OCI-M1 (cell line): ENCODE measurements around the gene PCARE.
A peak's percentile ranks its signal among the peaks of the same experiment; 100 is the strongest.
"Not testable (repeated sequence)": the region's sequence is repeated elsewhere in the genome, so short reads cannot be mapped to it uniquely, and the experiment has no call there.

Experiments used
- DNase-seq: peaks from one replicate; lab custom pipeline; 2025; lab: John Stamatoyannopoulos, UW

The PCARE gene

DNA sequence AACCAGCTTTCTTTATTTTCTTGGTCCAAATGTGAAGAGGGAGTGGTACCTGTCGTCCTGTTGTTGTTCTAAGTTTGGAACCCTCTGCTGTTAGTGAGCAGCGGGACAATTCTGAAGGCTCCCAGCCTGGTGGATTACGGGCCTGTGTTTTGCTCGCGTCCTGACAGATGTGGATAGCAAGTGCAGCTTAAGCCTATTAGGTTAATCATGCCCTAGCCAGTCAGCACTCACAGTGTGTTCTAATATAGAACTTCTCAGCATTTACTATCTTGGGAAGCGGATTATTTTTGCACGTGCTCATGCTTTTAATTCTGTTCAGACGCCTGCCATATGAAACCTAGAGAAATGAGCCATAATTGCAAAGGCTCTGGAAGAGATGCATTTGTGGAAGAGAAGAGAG lies at the start of gene PCARE:
TSS of gene PCARE (minus strand) at position 113 of the 400 bp plus-strand sequence. CDS start 262 bp downstream, outside the sequence.
- DNase-seq = no peak

DNA sequence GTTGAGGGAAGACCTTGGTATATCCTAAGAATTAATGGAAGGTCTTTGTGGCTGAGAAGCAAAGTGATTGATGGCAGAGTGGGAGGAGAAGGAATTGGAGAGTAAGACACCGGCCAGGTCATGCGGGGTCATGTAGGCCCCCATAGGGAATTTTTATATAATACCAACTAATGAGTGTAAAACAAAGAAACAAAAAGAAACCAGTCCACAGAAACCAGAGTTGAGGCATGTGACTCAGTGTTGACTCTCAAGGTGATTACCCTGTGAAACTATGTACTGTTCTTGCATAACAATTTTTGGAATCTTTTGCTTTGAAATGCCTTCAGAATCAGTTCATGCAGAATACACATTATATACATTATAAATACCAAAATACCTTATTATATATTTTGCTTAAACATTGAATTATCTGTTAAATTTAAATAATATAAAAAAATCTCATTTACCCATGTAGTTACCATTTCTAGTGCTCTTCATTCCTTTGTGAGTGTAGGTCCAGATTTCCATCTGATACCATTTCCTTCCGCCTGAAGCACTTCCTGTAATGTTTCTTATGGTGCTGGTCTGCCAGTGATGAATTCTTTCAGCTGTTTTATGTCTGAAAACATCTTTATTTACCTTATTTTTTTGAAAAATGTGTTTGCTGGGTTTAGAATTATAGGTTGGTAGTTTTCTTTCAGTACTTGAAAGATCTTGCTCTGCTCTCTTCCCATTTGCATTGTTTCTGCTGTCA lies 49.5 kb upstream of the PCARE start:
- DNase-seq = no peak

DNA sequence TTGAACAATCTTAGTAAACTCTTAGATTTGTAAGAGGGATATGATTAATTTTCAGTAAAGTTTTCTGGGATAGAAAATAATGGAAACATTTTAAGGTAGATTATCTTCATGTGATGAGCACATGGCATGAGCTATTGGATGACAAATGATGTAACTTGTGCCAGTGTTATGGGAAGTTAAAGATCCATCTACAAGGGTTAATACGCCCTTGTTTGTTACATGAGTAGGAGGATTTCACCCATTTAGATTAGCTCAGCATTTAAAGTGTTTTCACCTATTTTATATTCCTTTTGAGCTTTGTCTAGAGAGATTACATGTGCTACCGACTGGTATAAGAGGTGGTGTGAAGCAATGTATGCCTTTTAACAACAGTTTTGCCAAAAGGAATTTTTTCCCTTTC lies 46.5 kb upstream of the PCARE start:
- DNase-seq = no peak

DNA sequence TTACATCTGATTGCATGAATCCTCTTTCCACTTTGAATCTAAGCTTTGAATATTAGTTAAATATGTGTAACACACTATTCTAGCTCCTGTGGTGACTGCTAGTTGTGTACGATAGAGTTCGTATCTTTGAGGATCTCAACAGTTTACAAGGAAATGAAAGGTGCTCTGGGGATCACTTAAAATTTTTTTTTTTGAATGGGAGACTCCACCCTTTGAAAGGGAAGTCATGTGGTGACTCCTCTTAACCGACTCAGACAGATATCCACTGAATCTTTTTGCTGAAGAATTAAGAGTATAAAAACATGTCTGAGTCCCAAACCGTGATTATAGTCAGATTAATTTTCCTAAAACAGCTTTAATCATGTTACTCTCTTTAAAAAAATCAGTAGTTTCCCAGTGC lies 44.9 kb upstream of the PCARE start:
- DNase-seq = peak; percentile 12

DNA sequence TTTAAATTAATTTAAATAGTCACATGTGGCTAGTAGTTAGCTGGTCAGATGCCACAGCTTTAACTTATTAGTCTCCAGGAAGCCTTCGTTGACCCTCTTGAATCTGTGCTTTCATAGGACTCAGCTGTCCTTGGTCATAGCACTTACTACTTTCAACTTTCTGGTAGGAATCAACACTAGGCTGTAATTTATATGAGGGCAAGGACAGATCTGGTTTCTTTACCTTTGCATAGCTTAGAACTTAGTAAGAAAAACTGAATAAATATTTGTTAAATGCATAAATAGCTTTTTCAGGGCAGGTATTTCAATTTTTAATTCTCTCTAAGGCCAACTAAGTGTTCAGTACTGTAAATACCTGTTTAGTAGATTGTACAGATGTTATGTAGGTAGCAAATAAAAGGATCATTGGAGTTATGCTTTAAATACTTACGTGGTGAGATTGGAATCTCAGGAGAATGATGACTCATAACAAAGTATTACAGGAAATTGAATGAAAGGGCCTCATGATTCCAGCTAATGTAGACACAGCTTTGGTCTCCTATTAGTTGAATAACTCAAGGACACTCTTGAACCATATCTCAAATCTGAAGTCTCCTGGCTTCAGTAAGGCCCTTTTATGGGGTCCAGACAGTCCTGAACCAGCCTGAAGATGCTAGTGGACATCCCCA lies 43.4 kb upstream of the PCARE start:
- peak; percentile 18 for DNase-seq

DNA sequence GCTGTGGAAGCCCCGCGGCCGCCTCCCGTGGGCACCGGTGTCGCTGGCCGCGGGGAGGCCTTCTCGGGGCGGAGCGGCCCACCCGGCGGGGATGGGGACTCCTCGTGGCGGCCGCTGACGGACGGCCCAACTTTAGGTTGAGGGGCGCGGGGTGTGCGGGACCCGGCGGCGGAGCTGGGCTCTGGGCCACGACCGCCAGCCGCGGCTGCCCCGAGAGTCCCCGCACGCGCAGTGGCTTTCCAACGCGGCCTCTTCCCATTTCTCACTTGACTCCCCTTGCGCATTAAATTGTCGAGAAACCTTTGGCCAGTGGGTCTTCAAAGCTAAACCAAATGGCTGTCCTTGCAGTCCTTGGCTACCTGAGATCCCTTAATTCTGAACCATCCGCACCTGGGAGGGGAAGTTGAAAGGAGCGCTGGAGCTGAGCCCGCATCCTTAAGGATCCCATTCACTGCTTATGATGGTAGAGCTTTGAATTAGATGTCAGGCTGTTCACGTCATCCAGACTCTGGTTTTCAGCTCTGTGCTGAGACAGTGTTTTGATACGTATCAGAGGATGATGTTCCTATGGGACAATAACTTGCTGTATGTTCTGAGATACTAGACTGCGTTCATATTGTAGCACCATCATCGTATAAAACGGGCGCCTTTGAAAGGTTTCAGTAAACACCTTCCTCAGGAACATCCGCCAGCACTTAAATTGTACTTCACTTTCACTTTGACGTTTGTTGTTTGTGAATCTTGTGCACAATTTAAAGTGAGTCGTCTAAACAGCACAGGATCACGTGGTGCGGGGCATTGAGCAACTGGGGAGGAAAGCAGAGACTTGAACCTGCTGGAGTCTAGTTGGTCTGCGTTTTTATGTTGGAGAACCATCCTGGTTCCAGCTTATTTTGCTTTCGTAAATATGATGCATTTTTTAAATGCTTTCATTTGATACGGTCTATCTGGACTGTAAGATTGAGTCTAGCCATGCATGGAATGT lies 41.8 kb upstream of the PCARE start:
- DNase-seq = peak; percentile 15

DNA sequence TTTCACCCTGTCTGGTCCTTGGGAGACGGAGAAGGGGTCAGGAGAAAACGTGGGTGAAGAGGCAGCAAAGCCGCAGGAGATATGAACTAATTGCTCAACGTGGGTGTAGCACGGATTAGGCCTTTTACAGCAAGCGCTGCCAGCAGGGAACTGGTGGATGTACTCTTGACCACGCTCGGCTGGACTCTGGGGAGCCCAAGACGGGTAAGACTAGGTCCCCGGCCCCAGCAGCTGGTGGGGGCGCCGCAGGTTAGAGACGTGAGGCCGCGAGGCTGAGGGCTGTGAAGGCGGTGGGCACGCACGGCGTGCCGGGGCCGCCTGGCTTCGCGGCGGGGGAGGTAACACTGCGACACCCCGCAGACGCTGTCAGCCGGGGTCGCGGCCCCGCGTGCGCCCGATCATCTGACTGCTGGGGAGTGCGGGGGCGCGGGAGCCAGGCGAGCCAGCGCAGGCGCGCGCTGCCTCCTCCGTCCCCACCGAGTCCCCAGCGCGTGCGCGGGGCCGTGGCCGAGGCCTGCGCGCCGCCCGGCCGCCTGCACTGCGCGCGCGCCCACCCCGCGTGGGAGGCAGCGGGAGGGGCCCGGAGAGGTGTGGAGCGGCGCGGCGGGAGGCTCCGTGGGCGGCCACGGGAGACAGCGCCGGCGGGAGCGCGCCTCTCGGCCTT lies 40.8 kb upstream of the PCARE start, which contains the start of gene CLIP4:
TSS of gene CLIP4 (plus strand) at position 470 of the 664 bp plus-strand sequence. CDS start 5,974 bp downstream, outside the sequence.
- no peak for DNase-seq

DNA sequence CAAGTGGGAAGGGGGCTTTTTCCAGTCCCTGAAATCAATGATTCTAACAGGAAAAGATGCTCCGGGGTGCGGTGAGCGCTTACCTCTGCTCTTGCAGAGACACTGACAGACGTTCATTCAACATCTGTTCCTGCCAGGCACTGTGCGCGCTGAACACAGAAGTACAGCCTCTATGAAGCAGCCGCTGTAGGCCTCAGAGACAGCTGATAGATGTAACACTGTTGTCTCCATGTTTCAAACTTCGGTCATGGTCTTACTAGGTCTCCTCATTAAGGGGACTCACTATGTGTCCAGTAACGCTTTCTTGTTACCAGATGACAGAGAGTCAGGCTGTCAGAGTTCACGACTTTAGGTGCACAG lies 40.2 kb upstream of the PCARE start:
- no peak for DNase-seq

DNA sequence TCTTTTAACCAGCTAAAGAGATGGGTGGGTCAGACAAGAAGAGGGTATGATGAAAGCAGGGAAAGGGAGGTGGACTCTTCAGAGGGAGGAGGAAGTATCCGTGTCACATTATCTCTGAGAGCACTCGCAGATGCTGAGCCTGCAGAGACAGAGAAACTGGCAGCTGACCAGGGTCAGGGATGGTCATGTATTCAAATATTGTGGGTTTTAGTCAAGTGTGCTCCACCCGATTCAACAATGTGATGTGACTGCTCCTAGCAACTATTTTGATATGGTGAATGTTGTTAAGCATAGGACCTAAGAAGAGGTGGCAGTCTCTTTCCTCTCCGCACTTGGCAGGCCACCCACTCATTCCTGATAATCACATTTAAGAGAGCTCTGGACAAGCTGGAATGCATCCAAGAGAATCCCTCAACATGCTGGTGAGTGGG lies 39.6 kb upstream of the PCARE start:
- peak; percentile 93 for DNase-seq

DNA sequence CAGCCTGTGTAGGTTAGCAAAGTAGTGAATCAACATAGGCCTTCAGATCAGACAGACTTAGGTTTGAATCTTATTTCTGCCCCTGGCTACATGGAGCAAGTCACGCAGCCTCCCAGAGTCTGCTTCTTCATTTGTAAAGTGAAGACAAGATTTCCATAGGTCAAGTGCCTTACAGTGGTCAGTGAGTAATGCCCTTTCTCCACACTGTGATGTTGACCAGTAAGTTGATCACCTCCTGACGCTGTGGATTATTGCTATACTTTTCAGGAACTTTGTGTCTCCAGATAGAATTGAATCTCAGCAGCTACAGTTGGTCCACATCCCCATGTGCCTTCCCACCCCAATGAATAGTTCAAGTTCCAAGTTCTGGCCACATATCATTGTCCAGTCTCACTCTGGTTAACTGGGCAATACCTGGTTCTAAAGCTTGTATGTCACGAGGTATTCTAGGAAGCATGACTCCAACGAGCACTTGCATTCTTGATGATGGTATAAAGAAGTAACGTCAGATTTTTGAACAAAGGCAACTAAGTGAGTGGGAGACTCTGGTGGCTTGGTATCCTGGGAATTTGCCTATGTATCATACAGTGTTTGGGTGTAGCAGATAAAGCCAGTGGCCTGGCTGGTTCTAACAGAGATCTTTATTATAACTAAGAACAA lies 38.8 kb upstream of the PCARE start:
- DNase-seq = no peak

DNA sequence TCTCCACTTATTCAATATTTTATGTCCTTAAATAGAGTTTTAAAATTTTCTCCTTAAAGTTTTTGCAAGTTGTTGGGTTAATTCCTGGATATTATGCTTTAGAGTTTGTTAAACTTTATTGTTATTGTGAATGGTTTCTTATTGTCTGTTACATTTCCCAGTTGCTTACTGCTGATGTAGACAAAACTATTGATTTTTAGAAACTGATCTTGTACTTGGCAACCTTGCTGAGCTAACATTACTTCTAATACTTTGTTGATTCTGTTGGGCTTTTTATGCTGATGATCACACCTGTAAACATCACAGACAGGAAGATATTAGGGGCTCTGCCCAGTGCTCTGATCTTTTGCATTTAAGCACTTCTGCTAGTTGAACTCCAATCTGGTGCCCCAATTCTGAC lies 38.1 kb upstream of the PCARE start:
- no peak for DNase-seq

DNA sequence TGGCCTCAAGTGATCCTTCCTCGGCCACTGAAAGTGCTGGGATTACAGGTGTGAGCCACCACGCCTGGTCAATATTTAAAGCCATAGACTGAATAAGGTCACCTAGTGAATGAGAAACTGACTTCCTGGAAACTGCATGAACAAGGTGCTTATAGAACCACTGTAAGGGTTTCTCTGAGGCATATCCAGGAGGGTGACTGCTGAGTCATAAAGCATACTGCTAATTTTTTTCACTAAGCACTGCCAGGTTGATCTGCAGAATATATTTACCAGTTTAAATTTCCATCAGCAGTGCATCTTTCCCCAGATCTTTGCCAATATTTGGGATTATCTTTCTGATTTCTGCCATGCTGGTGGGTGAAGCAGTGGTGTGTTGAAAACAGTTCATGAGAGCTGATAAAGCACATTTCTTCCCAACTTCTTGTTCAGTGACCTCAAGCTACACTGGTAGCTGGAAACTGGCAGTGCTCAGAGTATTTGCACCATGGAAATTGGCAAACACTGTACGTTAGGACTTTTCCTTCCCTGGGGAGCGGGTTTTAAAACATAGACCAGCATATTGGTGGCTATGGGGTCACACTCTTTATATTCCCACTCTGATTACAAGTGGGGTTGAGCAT lies 36.7 kb upstream of the PCARE start:
- DNase-seq = no peak

DNA sequence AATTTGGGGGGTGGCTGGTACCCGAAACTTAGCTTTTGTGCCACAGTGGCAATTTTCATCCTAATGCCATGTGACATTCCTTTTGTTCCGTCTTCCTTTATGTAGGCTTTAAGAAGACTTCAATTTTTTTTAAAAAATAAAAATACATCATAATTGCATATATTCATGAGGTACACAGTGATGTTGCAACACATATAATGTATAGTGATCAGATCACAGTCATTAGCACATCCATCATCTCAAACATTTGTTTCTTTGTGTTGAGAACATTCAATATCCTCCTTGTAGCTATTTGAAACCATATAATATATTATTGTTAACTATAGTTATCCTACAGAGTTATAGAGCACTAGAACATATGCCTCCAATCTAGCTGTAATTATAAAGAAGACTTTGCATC lies 34.9 kb upstream of the PCARE start:
- no peak for DNase-seq

DNA sequence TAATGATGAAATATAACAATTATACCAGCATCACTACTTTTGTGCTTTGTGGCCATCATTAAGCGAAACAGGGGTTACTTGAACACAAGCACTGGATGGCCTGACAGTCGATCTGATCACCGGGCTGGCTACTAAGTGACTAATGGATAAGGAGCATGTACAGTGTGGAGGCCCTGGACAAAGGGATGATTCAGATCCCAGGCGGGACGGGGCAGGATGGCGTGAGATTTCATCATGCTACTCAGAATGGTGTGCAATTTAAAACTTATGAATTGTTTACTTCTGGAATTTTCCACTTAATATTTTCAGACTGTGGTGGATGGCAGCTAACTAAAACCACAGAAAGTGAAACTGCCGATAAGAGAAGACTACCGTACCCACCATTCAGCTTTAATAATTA lies 33.9 kb upstream of the PCARE start:
- peak; percentile 40 for DNase-seq

DNA sequence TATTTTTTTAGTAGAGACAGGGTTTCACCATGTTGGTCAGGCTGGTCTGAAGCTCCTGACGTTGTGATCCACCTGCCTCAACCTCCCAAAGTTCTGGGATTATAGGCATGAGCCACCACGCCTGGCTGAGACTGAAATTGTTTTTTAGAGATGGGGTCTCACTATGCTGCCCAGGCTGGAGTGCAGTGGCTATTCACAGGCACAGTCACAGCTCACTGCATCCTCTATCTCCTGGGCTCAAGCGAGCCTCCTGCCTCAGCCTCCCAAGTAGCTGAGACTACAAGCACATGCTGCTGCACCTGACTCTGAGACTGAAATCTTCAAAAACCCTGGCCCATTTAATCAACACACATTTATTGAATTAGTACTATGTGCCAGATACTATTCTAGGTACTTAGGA lies 33.2 kb upstream of the PCARE start:
- DNase-seq = not testable (repeated sequence)

DNA sequence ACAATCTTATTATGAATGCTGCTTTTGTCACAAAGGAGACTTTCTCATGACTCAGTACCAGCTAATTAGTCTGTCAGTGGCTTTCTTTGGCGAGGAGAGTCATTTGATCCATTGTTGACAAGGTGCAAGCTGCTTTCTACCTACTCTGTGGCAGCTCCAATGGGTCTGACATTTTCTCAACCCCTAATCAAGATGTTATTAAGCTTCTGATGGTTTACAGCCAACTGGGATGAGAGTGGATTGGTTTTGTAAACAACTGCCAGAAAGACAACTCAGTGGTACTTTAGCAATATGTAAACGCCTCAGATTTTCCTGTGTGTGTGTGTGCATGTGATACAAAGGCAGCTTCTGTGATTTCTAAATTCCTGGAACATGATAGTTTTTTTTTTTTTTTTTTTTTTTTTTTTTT lies 32.7 kb upstream of the PCARE start:
- no peak for DNase-seq

DNA sequence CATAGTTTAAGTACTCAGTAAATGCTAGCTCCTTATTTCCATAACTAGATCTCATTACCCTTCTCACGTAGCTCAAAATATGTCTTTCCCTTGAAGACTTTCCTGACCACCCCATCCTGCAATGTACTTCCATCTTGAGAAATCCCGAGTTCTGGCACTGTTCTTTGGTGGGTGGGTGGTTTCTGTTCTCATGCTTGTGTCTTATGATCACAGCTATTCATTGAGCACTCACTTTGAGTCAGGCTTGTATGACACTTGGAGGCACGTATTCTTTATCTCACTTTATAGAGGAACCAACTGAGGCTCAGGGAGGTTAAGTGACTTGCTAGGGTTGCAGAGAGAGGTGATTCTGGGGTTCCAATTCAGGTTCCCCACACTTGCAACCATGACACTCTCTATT lies 31.9 kb upstream of the PCARE start:
- DNase-seq = no peak

DNA sequence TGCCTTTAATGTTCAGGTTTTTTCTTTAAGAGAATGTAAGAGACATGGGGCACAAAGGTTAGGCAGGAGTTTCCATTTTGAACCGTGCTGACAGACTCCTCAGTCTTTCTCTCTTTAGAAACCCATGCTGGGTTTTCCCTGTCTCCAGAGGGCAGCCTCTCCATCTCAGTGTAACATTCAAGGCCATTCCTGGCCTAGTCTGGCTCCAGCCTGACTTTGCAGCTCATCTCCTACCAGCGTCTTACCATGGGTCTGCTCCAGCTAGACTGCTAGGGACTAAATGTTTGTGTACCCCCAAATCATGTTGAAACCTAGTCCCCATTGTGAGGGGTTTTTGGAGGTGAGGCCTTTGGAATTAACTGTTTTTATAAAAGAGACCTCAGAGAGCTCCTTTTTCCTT lies 31.1 kb upstream of the PCARE start:
- DNase-seq = no peak

DNA sequence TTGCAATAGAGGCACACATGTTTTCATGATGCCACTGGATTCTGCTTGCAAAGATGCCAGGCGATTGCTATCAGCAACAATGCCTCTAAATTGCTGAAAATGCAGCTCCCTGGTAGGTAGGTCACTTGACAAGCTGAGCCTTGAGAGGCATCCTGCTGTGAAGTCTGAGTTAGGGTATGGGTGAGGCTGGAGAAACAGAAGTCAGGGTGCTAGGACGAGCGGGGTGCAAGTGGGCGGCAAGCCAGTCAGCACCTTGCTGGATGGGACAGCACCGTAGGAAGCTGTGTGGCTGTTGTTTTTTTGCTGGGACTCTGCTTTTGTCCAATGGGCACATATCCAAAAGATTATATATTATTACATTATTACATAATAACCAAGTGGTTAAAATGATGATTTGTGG lies 30.4 kb upstream of the PCARE start:
- DNase-seq = no peak

DNA sequence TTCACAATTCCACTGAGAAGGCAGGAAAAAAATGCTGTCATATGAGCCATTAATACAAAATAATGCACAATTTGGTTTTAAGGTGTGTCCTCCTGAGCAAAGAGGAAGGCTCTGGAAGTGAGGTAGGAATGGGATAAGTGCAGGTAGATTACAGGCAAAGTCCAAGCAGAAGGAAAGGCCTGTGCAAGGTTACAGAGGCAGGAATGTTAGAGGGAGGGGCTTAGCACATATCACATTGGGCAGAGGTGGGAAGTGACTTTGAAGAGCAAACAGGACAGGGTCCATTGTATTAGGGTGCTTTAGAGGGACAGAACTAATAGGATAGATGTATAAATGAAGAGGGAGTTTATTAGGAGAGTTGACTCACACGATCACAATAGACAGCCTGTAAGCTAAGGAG lies 26.2 kb upstream of the PCARE start:
- DNase-seq = no peak

DNA sequence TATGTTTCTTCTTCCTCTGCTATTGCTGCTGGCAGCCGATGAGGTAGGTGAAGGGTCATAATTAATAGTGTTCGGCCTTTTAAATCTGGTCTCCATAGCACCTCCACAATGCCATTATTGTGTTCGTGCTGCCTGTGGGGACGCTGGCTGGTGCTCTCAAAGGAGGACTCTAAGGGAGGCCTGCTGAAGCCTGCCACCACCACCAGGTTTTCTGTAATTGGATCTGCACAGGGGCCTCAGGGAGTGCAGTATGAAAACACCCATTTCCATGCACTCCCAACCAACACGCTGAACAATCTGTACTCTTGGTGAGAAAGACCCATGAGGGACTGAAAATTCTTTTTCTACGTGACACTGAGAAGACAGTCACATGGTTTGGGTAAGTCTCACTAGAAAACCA lies 23.2 kb upstream of the PCARE start:
- DNase-seq = no peak
